ENCODE data around the gene TAPBP.

TAPBP gene

GRCh38 chr6:33318426-33319073 lies 4.7 kb upstream of the TAPBP start:
- DNase-seq, result no peak

GRCh38 chr6:33317669-33318425 lies 4.0 kb upstream of the TAPBP start, which contains the start of gene ZBTB22:
Gene ZBTB22, minus strand, starts transcription at chr6:33317744. Its CDS starts 828 bp downstream, at chr6:33316916.
- peak; percentile 100 for DNase-seq

DNA sequence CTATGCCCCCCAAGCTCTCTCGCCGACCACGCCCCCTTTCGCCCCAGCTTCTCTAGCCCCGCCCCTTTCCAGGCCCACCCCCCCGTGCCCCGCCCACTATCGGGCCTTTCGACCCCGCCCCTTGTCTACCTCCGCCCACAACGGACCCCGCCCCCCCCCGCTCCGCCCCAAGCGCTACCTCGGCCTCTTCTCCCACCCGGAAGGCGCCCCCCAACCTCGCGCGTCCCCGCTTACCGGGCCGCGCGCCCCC lies 3.5 kb upstream of the TAPBP start:
- DNase-seq, result no peak

- DNase-seq, result peak; percentile 59
Observed at GRCh38 chr6:33316603-33317418, 2.9 kb upstream of the TAPBP start.

DNA sequence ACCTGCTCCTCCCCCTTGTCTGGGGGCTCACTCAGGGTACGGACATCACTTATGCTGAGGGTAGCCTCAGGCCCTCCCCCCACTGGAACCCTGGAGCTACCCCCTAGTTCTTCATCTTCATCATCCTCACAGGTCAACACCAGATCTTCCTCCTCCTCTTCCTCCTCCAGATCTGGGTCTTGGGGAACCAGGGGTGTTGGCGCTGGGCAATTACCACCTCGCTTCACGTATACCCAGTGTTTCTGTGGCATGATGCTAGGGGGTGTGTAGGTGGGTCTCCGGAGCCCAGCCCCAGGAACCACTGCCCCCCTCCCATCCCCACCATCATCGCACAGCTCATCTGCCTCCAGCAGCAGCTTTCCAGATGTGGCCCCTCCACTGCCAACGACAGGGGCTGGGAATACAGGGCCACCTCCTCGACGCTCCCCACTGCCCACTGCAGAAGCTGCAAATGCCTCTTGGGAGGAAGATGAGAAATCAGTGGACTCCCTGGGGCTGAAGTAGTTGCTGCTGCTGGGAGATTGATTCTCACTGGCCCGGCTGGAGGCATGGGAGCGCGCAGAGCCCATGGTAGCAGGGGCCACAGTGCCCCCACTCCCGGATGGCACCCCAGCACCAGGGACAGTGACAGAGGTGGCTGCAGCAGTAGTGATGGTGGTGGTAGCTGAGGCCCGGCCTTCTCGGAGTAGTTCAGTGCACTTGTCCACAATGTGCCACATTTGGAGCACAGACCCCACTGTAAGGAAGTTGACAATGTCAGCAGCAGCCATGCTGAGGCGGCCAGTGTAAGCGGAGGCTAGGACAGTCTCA lies 2.1 kb upstream of the TAPBP start:
- DNase-seq, result no peak

DNA sequence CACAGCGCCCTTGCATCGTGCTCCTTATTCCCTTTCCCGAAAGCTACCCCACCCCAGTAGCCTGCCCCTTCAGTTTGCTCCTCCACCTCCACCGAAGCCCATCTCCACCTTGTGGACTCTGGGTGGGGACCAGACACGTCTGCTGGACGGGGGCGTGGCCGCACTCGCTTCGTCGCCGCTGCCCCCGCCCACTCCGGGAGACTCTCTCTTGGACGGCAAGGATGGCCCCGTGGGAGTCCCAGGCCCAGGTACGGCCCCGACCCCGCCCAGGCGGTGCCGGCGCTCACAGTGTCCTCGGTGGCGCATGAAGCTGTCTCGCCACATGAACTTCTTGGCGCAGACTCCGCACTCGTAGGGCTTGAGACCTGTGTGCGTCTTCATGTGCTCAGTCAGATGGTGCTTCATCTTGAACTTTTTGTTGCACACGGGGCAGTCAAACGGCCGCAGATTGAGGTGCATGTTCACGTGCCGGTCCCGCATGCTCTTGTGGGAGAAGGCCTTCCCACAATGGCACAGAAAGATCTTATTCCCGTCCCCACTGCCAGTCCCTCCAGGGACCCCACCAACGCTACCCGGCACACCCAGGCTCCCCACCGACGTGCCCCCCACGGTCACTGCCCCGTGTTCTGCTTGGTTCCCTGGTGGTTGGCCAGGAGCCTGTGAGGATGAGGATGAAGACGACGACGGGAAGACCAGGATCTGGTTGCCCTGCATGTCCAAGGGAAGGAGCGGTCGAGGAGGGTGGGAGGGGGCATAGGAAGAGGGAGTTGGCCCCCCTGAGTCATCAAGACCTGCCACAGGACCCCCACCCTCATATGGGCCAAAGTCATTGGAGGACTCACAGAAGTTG lies 1.3 kb upstream of the TAPBP start:
- no peak for DNase-seq

DNA sequence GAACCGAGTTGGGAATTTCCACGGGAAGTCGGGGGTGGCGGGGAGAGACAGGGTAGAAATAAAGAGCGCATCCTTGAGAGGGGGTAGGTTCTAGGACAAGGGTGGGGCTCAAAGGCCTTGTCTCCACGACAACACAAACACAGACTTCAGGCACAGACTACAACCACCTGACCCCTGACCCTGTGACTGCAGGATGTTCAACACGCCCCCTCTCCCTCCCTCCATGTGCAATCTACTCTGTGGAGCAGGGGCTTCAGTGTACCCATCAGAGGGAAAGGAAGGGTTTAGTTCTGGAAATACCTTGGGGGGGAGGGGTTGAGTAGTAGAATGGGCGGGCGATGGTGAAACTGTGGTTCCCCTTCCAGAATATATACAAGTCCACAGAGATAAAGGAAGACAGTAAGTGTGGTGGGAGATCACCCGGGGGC lies 651 bp upstream of the TAPBP start:
- peak; percentile 39 for DNase-seq

DNA sequence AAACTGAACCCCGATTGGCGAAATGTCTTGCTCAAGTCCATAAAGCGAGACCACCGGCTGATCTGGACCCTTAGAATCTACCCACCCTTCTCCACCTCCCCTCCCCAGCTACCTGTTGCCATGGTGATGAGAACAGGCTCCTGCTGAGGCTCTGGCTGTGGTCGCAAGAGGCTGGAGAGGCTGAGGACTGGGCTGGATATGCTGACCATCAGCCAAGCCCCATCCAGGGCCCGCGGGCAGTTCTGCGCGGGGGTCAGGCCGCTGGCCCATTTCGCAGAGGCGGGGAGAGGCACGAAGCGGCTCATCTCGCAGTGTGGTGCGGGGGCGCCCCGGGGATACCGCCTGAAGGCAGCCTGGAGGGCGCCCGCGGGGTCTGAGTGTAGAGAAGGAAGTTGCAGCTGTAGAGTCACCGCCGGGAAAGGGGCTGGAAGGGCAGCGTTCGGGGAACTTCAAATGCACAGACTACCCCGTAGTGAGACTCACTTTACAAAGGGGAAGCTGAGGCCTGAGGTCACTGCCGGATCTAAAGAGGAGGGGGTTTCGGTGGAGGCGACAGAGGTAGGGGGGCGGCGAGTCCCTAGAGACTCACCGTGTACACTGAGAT lies 671 bp downstream of the TAPBP start:
- peak; percentile 48 for DNase-seq

DNA sequence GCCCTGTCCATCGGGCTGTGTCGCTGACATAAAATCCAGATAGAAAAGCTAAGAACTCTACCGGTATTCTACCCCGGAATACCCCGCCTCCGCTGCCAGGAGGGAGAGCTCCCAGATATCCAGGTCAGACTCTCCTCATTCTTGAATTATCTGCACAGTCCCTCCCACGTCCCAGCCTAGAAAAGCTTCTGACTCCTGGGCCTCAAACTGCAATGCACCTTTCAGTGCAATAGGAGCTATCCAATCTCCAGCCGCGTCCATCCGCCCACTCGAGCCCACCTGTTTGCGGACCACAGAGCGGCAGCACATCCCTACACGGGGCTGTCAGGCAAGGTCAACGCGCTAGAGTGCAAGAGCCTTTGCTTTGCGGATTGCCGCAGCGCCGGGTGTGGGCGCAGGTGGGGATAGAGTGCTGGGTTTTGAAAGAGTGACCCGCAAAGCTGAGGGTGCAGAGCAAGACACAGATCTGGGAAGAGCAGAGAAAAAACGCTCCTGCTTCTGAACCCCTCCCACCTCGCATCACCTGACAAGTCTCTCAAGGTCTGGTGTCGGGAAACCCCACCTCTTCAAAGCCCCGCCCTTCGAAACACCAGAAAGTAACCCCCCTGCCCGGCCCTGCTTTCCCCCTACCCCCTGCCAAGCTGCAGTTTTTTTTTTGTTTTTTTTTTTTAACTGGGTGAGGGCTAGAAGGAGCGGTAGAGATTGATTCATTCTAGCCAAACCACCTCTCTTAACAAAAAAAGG lies 1.3 kb downstream of the TAPBP start:
- DNase-seq, result peak; percentile 75

- DNase-seq, result no peak
Observed at GRCh38 chr6:33306356-33306755, 7.5 kb downstream of the TAPBP start.

GRCh38 chr6:33305052-33305451 lies 8.8 kb downstream of the TAPBP start:
- no peak for DNase-seq

- no peak for DNase-seq
Observed at GRCh38 chr6:33304216-33304615, 9.7 kb downstream of the TAPBP start.

DNA sequence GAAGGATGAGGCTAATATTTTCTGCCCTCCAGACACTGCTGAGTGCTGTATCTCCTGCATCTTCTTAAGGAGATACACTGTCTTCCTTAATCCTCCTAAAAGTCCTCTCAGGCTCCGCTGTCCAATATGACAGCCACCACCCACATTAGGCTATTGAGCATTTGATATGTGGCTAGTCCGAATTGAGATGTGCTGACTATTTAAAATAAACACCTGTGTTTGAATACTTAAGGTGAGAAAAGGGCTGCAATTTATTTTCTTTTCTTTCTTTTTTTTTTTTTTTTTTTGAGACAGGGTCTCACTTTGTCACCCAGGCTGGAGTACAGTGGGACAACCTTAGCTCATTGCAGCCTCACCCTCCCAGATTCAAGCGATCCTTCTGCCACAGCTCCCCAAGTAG lies 12.0 kb downstream of the TAPBP start:
- DNase-seq, result no peak

DNA sequence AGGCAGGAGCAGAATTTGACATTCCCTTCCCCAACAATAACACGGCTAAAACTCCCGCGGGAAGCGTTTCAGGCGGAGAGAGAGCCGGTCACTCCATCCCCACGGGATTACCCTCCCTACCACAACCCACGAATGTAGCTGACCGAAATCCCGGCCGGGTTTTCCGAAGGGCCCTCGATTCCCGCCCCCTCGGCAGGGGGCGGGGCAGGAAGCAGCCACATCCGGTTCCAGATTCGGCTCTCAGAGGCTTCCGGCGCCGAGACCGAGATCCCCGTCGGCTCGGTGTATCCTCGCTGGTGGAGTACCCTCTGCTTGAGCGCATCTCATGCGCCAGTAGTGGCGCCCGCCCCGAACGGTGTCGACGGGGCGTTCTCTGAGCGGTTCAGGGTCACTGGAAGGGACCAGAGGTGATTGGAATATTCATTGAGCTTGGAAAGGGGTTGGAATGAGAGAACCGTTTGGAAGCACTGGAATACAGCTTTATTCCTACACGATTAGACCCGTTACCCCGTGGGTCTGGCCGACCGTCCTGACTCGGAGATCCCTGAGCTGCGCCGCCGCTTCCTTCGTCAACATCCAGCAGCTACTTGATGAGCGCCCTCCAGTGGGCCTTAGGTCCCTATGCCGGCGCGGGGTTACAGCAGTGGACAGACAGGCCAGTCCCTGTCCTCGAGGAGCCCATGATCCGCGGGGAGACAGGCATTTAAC lies 14.5 kb downstream of the TAPBP start:
- peak; percentile 98 for DNase-seq

DNA sequence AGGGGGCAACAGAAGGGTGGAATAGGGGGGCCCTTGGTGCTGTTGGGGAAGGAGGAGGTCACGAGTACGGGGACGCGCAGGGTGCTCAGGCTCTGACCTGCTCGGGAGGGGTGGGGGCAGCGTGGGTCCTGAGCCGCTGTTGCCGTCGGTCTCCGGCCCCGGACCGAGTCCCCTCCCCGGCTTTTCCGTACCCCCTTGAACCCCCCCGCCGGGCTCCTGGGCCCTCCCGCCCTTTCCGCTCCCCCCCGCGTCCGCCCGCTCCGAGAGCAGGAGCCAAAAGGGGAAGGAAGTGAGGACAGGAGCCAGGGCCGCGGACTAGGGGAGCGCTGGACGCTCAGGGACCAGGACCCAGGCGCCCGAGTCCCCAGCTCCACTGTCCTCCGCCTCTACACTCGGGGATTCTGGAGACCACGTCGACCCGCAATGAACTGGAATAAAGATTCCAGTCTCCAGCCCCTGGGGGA lies 15.1 kb downstream of the TAPBP start, which contains the start of gene RGL2:
RGL2 (minus strand) TSS at position 170 of the 464 bp plus-strand sequence. CDS start 332 bp downstream, outside the sequence.
- DNase-seq, result peak; percentile 76

DNA sequence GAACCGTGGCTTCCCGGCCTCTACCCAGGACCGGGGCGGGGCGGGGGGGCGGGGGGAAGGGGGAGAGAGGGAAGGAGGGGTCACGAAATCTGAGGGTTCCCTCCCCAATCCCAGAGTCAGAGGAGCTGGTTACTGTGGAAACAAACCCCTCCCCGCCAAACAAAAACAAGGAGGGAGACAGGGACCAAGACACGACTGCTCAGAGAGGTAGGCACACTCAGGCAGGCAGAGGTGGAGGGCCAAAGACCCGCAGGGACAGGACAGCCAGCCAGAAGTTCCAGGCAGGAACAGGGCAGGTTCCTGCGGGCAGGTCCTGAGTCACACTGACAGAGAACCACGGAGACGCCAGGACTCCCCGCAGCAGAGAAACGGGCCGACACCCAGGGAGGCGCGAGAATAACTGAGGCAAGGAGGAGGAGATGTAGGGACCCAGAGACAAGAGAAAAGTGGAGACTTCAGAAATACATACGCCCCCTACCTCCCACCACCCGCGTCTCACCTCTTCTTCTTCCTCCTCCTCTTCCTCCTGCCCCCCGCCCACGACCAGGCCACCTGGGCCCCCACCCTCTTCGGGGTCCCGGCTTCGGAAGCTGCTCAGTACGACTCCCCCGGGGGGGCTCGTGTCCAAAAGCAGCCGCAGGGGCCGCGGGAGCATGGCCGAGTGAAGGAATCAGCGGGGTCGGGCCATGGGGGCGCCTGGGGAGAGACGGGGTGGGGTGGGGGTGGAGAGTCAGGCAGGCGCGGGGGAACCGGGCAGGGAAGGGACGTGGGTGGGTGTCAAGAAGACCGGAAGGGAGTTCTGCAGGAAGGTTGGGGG lies 15.7 kb downstream of the TAPBP start:
- peak; percentile 68 for DNase-seq

- DNase-seq, result peak; percentile 51
Observed at GRCh38 chr6:33297406-33297955, 16.4 kb downstream of the TAPBP start.

DNA sequence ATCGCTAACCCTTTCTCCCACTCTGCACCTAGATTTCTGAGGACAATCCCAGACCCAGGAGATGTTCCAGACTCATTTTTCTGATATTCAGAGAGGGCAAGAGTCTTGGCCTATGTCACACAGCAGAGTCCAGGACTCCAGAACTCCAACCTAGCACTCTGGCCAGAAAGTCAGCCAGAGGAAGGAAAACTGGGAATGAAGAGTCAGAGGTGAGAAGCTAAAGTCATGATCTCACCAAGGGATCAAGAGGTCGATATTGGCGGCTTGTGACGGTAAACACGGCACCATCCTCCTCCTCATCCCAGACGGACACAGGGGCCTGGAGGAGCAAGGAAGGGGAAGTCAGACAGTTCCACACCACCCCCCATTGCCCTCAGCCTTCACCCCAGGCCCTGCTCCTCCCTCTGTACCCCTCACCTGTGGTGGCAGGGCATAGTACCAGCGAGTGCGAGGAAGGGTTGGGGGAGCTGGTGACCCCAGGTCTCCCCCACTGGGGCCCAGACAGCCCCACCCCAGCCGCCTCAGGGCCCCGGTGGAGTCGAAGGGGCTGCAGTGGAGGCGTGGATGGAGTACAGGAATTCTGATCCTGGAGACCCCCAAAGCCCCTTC lies 17.0 kb downstream of the TAPBP start:
- no peak for DNase-seq
